Activated CD4-positive, alpha-beta T cell treated with anti-CD3 and anti-CD28 coated beads, Interleukin-2, Interleukin-4, amounts not matched to agents 100 ng/mL and 50 ng/mL, durations not matched to agents 16 hours and 8 hours (primary cell): ENCODE measurements around the gene UBE2QL1.

ENCODE experiments used
- DNase-seq: peaks from one replicate; pipeline ENCODE4 v3.0.0-alpha.2; 2020; ENCODE audit warnings: low spot score

UBE2QL1 gene

GRCh38 chr5:6455571-6456200 is 7.0 kb downstream of the UBE2QL1 start:
- DNase-seq, result no peak

GRCh38 chr5:6456766-6457370 is 8.2 kb downstream of the UBE2QL1 start:
- no peak for DNase-seq

- DNase-seq, result no peak
Observed at GRCh38 chr5:6457592-6457991, 8.9 kb downstream of the UBE2QL1 start.

GRCh38 chr5:6458833-6459232 is 10.2 kb downstream of the UBE2QL1 start:
- no peak for DNase-seq

GRCh38 chr5:6459896-6460295 is 11.2 kb downstream of the UBE2QL1 start:
- DNase-seq, result no peak

- no peak for DNase-seq
Observed at GRCh38 chr5:6461006-6461405, 12.3 kb downstream of the UBE2QL1 start.

- no peak for DNase-seq
Observed at GRCh38 chr5:6461793-6462650, 13.4 kb downstream of the UBE2QL1 start.

- DNase-seq, result no peak
Observed at GRCh38 chr5:6462671-6463070, 14.0 kb downstream of the UBE2QL1 start.

GRCh38 chr5:6464441-6464840 is 15.8 kb downstream of the UBE2QL1 start:
- DNase-seq, result no peak

- no peak for DNase-seq
Observed at GRCh38 chr5:6465831-6466790, 17.5 kb downstream of the UBE2QL1 start.

- DNase-seq, result no peak
Observed at GRCh38 chr5:6466975-6467567, 18.4 kb downstream of the UBE2QL1 start.

- DNase-seq, result no peak
Observed at GRCh38 chr5:6467591-6467990, 18.9 kb downstream of the UBE2QL1 start.

- DNase-seq, result no peak
Observed at GRCh38 chr5:6468104-6468503, 19.4 kb downstream of the UBE2QL1 start.

GRCh38 chr5:6468870-6469269 is 20.2 kb downstream of the UBE2QL1 start:
- DNase-seq, result no peak

- no peak for DNase-seq
Observed at GRCh38 chr5:6469836-6470235, 21.2 kb downstream of the UBE2QL1 start.

GRCh38 chr5:6470672-6471071 is 22.0 kb downstream of the UBE2QL1 start:
- no peak for DNase-seq

- DNase-seq, result no peak
Observed at GRCh38 chr5:6471252-6471651, 22.6 kb downstream of the UBE2QL1 start.

- no peak for DNase-seq
Observed at GRCh38 chr5:6472792-6473191, 24.1 kb downstream of the UBE2QL1 start.

- no peak for DNase-seq
Observed at GRCh38 chr5:6473284-6473683, 24.6 kb downstream of the UBE2QL1 start.

GRCh38 chr5:6475626-6476312 is 27.1 kb downstream of the UBE2QL1 start:
- no peak for DNase-seq

GRCh38 chr5:6476313-6476661 is 27.6 kb downstream of the UBE2QL1 start:
- DNase-seq, result no peak
